Ascending aorta (tissue), 2 donors: ENCODE data around the gene CACNA2D3. TPM values are rescaled to one million over a fixed set of nuclear protein-coding genes. Genes with fewer than 3 reads are reported as not detected.

Source experiments
- DNase-seq, 2 donors: peaks; one replicate each; pipeline ENCODE4 v3.0.0-alpha.2; 2019; ENCODE audit warnings: low spot score in 2 of 2
- H3K27ac ChIP-seq, 2 donors: fragments of 200-600 bp; sonication (generic); one replicate each; pipeline ENCODE4 v1.5.1; 2016 to 2017; ENCODE audit warnings: mild to moderate bottlenecking in 1 of 2
- H3K27me3 ChIP-seq: fragments of 200-600 bp; sonication (generic); one replicate; pipeline ENCODE4 v1.5.1; 2017
- H3K36me3 ChIP-seq, 2 donors: fragments of 200-600 bp; sonication (generic); one replicate each; pipeline ENCODE4 v1.5.1; 2016
- H3K4me1 ChIP-seq, 2 donors: fragments of 200-600 bp; sonication (generic); one replicate each; pipeline ENCODE4 v1.5.1; 2016 to 2017; ENCODE audit warnings: mild to moderate bottlenecking in 1 of 2
- H3K4me3 ChIP-seq, 2 donors: fragments of 200-600 bp; sonication (generic); one replicate each; pipeline ENCODE4 v1.5.1; 2016 to 2017; ENCODE audit warnings: mild to moderate bottlenecking in 1 of 2
- H3K9me3 ChIP-seq, 2 donors: fragments of 200-600 bp; sonication (generic); one replicate each; pipeline ENCODE4 v1.5.1; 2016
- CTCF ChIP-seq, 3 experiments: fragments of 200-600 bp in 2 of 3; fragments of 450-650 bp in 1 of 3; sonication (generic) in 2 of 3; IDR thresholded peaks; one replicate each; pipeline ENCODE4 v1.5.1; 2016 to 2019; ENCODE audit warnings: antibody characterized with exemption in 3 of 3, mild to moderate bottlenecking in 1 of 3, moderate library complexity in 1 of 3
- intact Hi-C: fragments of 100-400 bp; cut with DNase I; formaldehyde crosslinking; loops from one replicate; pipeline ENCODE4 v1.15.1; 2023
- total RNA-seq: library from RNA; depleted of rRNA; stranded (reverse); fragments of >200 nt; gene quantifications from one replicate; pipeline ENCODE4 v1.1.0, GENCODE V29; 2016

CACNA2D3 gene
- total RNA-seq, 1 donor from 2014 or later, result not detected

- intact Hi-C loops, result no loop called here
- H3K27ac ChIP-seq, result no peak overlapping the region
- no peak for DNase-seq
- no peaks in the 10 kb centered on the region for H3K4me1 ChIP-seq
- no peaks in the 10 kb centered on the region for H3K36me3 ChIP-seq
- TF ChIP-seq CTCF (IDR thresholded peaks at IDR 0.05), result no peak
- H3K9me3 ChIP-seq, result no peaks in the 10 kb centered on the region
- H3K27me3 ChIP-seq, result no peaks in the 10 kb centered on the region
- H3K4me3 ChIP-seq, result no peak overlapping the region
These were observed 15.0 kb downstream of the CACNA2D3 start for GRCh38 chr3:54137311-54137710.

- Histone ChIP-seq H3K27ac (no peak overlapping the region), H3K36me3 (no peaks in the 10 kb centered on the region), H3K9me3 (no peaks in the 10 kb centered on the region), H3K4me3 (no peak overlapping the region), H3K4me1 (no peaks in the 10 kb centered on the region), H3K27me3 (no peaks in the 10 kb centered on the region)
- intact Hi-C loops, result no loop called here
- no peak for TF ChIP-seq CTCF (IDR thresholded peaks at IDR 0.05)
- DNase-seq, result no peak
These were observed 16.7 kb downstream of the CACNA2D3 start for GRCh38 chr3:54138937-54139547.

GRCh38 chr3:54139630-54140029, 17.3 kb downstream of the CACNA2D3 start:
- TF ChIP-seq CTCF (IDR thresholded peaks at IDR 0.05), result no peak
- no peaks in the 10 kb centered on the region for H3K36me3 ChIP-seq
- no peak overlapping the region for H3K27ac ChIP-seq
- H3K4me3 ChIP-seq, result no peak overlapping the region
- intact Hi-C loops, result no loop called here
- H3K27me3 ChIP-seq, result no peaks in the 10 kb centered on the region
- no peaks in the 10 kb centered on the region for H3K9me3 ChIP-seq
- H3K4me1 ChIP-seq, result no peaks in the 10 kb centered on the region
- DNase-seq, result no peak

GRCh38 chr3:54144284-54144683, 21.9 kb downstream of the CACNA2D3 start:
- H3K4me3 ChIP-seq, result no peak overlapping the region
- no peaks in the 10 kb centered on the region for H3K27me3 ChIP-seq
- H3K27ac ChIP-seq, result no peak overlapping the region
- H3K4me1 ChIP-seq, result no peaks in the 10 kb centered on the region
- no peak for TF ChIP-seq CTCF (IDR thresholded peaks at IDR 0.05)
- no peaks in the 10 kb centered on the region for H3K36me3 ChIP-seq
- no peaks in the 10 kb centered on the region for H3K9me3 ChIP-seq
- intact Hi-C loops, result no loop called here
- DNase-seq, result no peak

GRCh38 chr3:54146506-54147239, 24.3 kb downstream of the CACNA2D3 start:
- no peaks in the 10 kb centered on the region for H3K36me3 ChIP-seq
- intact Hi-C loops, result no loop called here
- DNase-seq, result no peak
- no peak overlapping the region for H3K4me3 ChIP-seq
- H3K9me3 ChIP-seq, result no peaks in the 10 kb centered on the region
- no peaks in the 10 kb centered on the region for H3K4me1 ChIP-seq
- no peaks in the 10 kb centered on the region for H3K27me3 ChIP-seq
- H3K27ac ChIP-seq, result no peak overlapping the region
- peak in 2 of 3 experiments; percentile 8 to 43 for TF ChIP-seq CTCF (IDR thresholded peaks at IDR 0.05)
